HCT116 (cell line): ENCODE data around the gene TNRC6A. TPM values are rescaled to one million over a fixed set of nuclear protein-coding genes. Genes with fewer than 3 reads are reported as not detected.

Experiments used
- ATAC-seq: fragments of 200-7000 bp; cut with Tn5 transposase; 2 replicates; pipeline ENCODE4 v1.9.1; 2020; ENCODE audit warnings: mild to moderate bottlenecking, moderate library complexity
- BruUV-seq: library from RNA; stranded (reverse); fragments of 400-500 nt; replicated peaks from 2 replicates; lab custom pipeline; 2021; lab: Mats Ljungman, UMichigan
- CTCF ChIA-PET: fragments of 300-600 bp; sonication (Branson Sonifier 250); formaldehyde crosslinking; loops from one replicate; lab custom pipeline; 2021; ENCODE audit warnings: antibody characterized with exemption; lab: Charles Lee
- POLR2A ChIA-PET: fragments of 300-600, 350-600 bp; sonication (Branson Sonifier 250); formaldehyde crosslinking; loops from one replicate; lab custom pipeline; 2021; ENCODE audit warnings: antibody characterized with exemption; lab: Charles Lee
- RAD21 ChIA-PET, 2 experiments: fragments of 300-600 bp; sonication (Branson Sonifier 250); formaldehyde crosslinking; loops; one replicate each; lab custom pipeline; 2023; ENCODE audit warnings: low total read pairs in 2 of 2; ENCODE audit not compliant: uncharacterized antibody in 2 of 2, unreplicated experiment in 2 of 2, low non-redundant PET in 1 of 2; lab: Charles Lee
- DNase-seq: peaks from one replicate; pipeline ENCODE4 v3.0.0-alpha.2; 2010; ENCODE audit warnings: low read depth, low spot score
- H2AFZ ChIP-seq: fragments of 200-600 bp; shearing (Covaris generic), sonication (generic); 2 replicates; pipeline ENCODE4 v1.6.1; 2017; ENCODE audit warnings: low read depth, mixed run types, mixed read lengths, antibody characterized with exemption, low read length; ENCODE audit not compliant: poor library complexity, severe bottlenecking
- H3K27ac ChIP-seq: 2 replicates; pipeline ENCODE4 v1.5.1; 2012; ENCODE audit warnings: low read depth, low read length
- H3K27me3 ChIP-seq: fragments of 200-600 bp; sonication (generic); 2 replicates; pipeline ENCODE4 v1.6.1; 2016; ENCODE audit warnings: mixed run types, low read length, mixed read lengths; ENCODE audit not compliant: insufficient read depth
- H3K36me3 ChIP-seq, 2 experiments: fragments of 200-500 bp in 1 of 2; fragments of 200-600 bp in 1 of 2; sonication (Bioruptor generic) in 1 of 2; sonication (generic) in 1 of 2; 2 replicates each; pipeline versions ENCODE4 v1.5.1 to v1.6.1; 2014 to 2016; ENCODE audit warnings: low read length in 2 of 2, inconsistent platforms in 1 of 2, mixed read lengths in 1 of 2, mixed run types in 1 of 2; ENCODE audit not compliant: insufficient read depth in 2 of 2, control insufficient read depth in 1 of 2
- H3K4me1 ChIP-seq, 2 experiments: fragments of 200-600 bp in 1 of 2; sonication (generic) in 1 of 2; 2 replicates each; pipeline versions ENCODE4 v1.5.1 to v1.6.1; 2012 to 2017; ENCODE audit warnings: low read length in 2 of 2, inconsistent platforms in 1 of 2, mild to moderate bottlenecking in 1 of 2, mixed read lengths in 1 of 2, mixed run types in 1 of 2, moderate library complexity in 1 of 2; ENCODE audit not compliant: insufficient read depth in 2 of 2, control insufficient read depth in 1 of 2
- H3K4me2 ChIP-seq: fragments of 200-600 bp; sonication (generic); 2 replicates; pipeline ENCODE4 v1.6.1; 2017; ENCODE audit warnings: mixed run types, low read length, mixed read lengths
- H3K4me3 ChIP-seq, 2 experiments: fragments of 200-600 bp in 1 of 2; sonication (generic) in 1 of 2; replicated peaks in 1 of 2; 2 replicates each; pipeline ENCODE4 v1.5.1; 2011 to 2016; ENCODE audit warnings: low read length in 2 of 2, control low read depth in 1 of 2, low read depth in 1 of 2, mild to moderate bottlenecking in 1 of 2, mixed read lengths in 1 of 2, mixed run types in 1 of 2
- H3K79me2 ChIP-seq: fragments of 200-600 bp; sonication (generic); 2 replicates; pipeline ENCODE4 v1.6.1; 2017; ENCODE audit warnings: mild to moderate bottlenecking, mixed run types, low read length, moderate library complexity, mixed read lengths; ENCODE audit not compliant: insufficient read depth
- H3K9ac ChIP-seq: fragments of 200-600 bp; sonication (generic); 2 replicates; pipeline ENCODE4 v1.6.1; 2016; ENCODE audit warnings: low read length, mixed read lengths
- H3K9me2 ChIP-seq: fragments of 200-600 bp; sonication (generic), shearing (Covaris generic); 2 replicates; pipeline ENCODE4 v1.6.1; 2017; ENCODE audit warnings: mixed run types, mild to moderate bottlenecking, moderate library complexity; ENCODE audit not compliant: insufficient read depth
- H3K9me3 ChIP-seq, 2 experiments: fragments of 200-500 bp in 1 of 2; fragments of 200-600 bp in 1 of 2; sonication (Bioruptor generic) in 1 of 2; sonication (generic) in 1 of 2; 2 replicates each; pipeline ENCODE4 v1.6.1; 2014 to 2017; ENCODE audit warnings: low read length in 2 of 2, mixed read lengths in 2 of 2, inconsistent platforms in 1 of 2, low read depth in 1 of 2, mild to moderate bottlenecking in 1 of 2, mixed run types in 1 of 2, moderate library complexity in 1 of 2; ENCODE audit not compliant: control insufficient read depth in 1 of 2, insufficient read depth in 1 of 2
- H4K20me1 ChIP-seq: fragments of 200-600 bp; sonication (generic), shearing (Covaris generic); 2 replicates; pipeline ENCODE4 v1.6.1; 2017; ENCODE audit warnings: mixed run types, mild to moderate bottlenecking, moderate library complexity; ENCODE audit not compliant: insufficient read depth
- CBX3 ChIP-seq: IDR thresholded peaks from 2 replicates; pipeline ENCODE4 v1.6.1; 2012; ENCODE audit warnings: low read depth
- ELF1 ChIP-seq: IDR thresholded peaks from 2 replicates; pipeline ENCODE4 v1.6.1; 2012; ENCODE audit warnings: low read depth, borderline replicate concordance
- YY1 ChIP-seq: IDR thresholded peaks from 2 replicates; pipeline ENCODE4 v1.6.1; 2011; ENCODE audit warnings: low read length, low read depth, moderate library complexity, mild to moderate bottlenecking; ENCODE audit not compliant: insufficient replicate concordance; ENCODE audit errors: extremely low read depth
- intact Hi-C: fragments of 100-400 bp; cut with micrococcal nuclease; formaldehyde crosslinking; loops from 2 replicates; pipeline ENCODE4 v1.10.0; 2022
- total RNA-seq: library from RNA; stranded (reverse); gene quantifications from one replicate; pipeline ENCODE4 v1.2.1, GENCODE V29; 2021; ENCODE audit not compliant: unreplicated experiment

Gene TNRC6A
- total RNA-seq, 1 experiment from 2014 or later: 37.0 TPM

GRCh38 chr16:24801761-24802302, 72.4 kb downstream of the TNRC6A start:
- no peak overlapping the region for H3K9ac ChIP-seq
- no peaks in the 10 kb centered on the region for H3K27me3 ChIP-seq
- ATAC-seq (no peak), DNase-seq (no peak)
- no peak overlapping the region for H3K27ac ChIP-seq
- intact Hi-C loops: no loop called here
- no peaks in the 10 kb centered on the region for H3K4me1 ChIP-seq
- H3K36me3 ChIP-seq: peaks cover 54 to 71% of the 10 kb centered on the region in 2 experiments
- TF ChIP-seq CBX3 (no peak), YY1 (no peak)
- POLR2A ChIA-PET: no interaction called here
- no TSS peak for BruUV-seq
- H2AFZ ChIP-seq: no peak overlapping the region
- H3K9me2 ChIP-seq: no peaks in the 10 kb centered on the region
- H3K4me2 ChIP-seq: no peak overlapping the region
- no peak overlapping the region for H3K4me3 ChIP-seq
- H4K20me1 ChIP-seq: no peaks in the 10 kb centered on the region
- no peaks in the 10 kb centered on the region for H3K79me2 ChIP-seq
- RAD21 ChIA-PET: no interaction called here
- CTCF ChIA-PET: interaction anchor here (0.7 to 1.1 kb wide), 2 partner anchors 113 to 234 kb away, joined by 3 to 5 read pairs; no protein-coding TSS in a partner anchor
- H3K9me3 ChIP-seq: no peaks in the 10 kb centered on the region

DNA sequence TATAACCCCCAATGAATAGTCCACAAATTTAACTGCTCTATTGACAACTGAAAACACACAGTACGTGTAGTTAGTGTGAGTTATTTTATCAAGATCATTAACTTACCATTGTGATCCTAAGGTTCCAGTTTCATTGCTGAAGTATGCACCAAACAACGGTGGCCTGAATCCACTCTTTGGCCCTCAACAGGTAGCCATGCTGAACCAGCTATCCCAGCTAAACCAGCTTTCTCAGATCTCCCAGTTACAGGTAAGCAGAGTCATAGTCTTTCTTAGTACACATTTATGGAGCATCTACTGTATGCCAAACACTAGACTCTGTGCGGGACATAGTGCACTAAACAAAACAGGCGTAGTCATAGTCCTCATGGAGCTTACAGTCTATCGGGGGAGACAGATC, 76.0 kb downstream of the TNRC6A start:
- Histone ChIP-seq H3K9me3 (no peaks in the 10 kb centered on the region), H2AFZ (no peak overlapping the region), H3K79me2 (no peaks in the 10 kb centered on the region), H3K27ac (no peak overlapping the region), H3K36me3 (peaks cover 66% of the 10 kb centered on the region in 2 experiments), H3K27me3 (no peaks in the 10 kb centered on the region), H3K4me1 (no peaks in the 10 kb centered on the region), H3K9ac (no peak overlapping the region), H3K9me2 (no peaks in the 10 kb centered on the region), H4K20me1 (no peaks in the 10 kb centered on the region), H3K4me3 (no peak overlapping the region), H3K4me2 (no peak overlapping the region)
- ChIA-PET RAD21 (no interaction called here), CTCF (interaction anchor here (0.8 kb wide), 1 partner anchor 29 kb away, joined by 3 read pairs; no protein-coding TSS in a partner anchor), POLR2A (no interaction called here)
- no peak for DNase-seq
- TF ChIP-seq ELF1 (no peak), CBX3 (no peak)
- ATAC-seq: no peak
- intact Hi-C loops: no loop called here
- no TSS peak for BruUV-seq
